H1 (cell line): Measurements from ENCODE around the gene STIM2.

Source experiments
- CHD1 ChIP-seq: IDR thresholded peaks from 2 replicates; pipeline ENCODE4 v1.6.1; 2012; ENCODE audit warnings: low read depth, low read length, improper control_type of control experiment
- EP300 ChIP-seq, 2 experiments: IDR thresholded peaks; 1 replicate in 1 of 2; 2 replicates in 1 of 2; pipeline ENCODE4 v1.6.1; 2011 to 2012; ENCODE audit warnings: low read depth in 2 of 2, low read length in 2 of 2, mild to moderate bottlenecking in 2 of 2, borderline replicate concordance in 1 of 2, inconsistent platforms in 1 of 2, moderate library complexity in 1 of 2
- POLR2A ChIP-seq, 2 experiments: IDR thresholded peaks; 1 replicate in 1 of 2; 2 replicates in 1 of 2; pipeline ENCODE4 v1.6.1; 2011; ENCODE audit warnings: low read depth in 2 of 2, low read length in 2 of 2, mild to moderate bottlenecking in 2 of 2; ENCODE audit errors: control extremely low read depth in 1 of 2
- POLR2AphosphoS5 ChIP-seq: IDR thresholded peaks from 2 replicates; pipeline ENCODE4 v1.6.1; 2011; ENCODE audit warnings: low read depth, low read length
- RAD21 ChIP-seq, 2 experiments: IDR thresholded peaks in 1 of 2; conservative IDR thresholded peaks in 1 of 2; 2 replicates each; pipeline ENCODE4 v1.6.1; 2011; ENCODE audit warnings: low read depth in 2 of 2, low read length in 2 of 2, improper control_type of control experiment in 1 of 2, inconsistent platforms in 1 of 2, mild to moderate bottlenecking in 1 of 2, moderate library complexity in 1 of 2
- RFX5 ChIP-seq: IDR thresholded peaks from 2 replicates; pipeline ENCODE4 v1.6.1; 2011; ENCODE audit warnings: low read depth, low read length, improper control_type of control experiment, borderline replicate concordance
- SIN3A ChIP-seq, 2 experiments: IDR thresholded peaks in 1 of 2; conservative IDR thresholded peaks in 1 of 2; 2 replicates each; pipeline ENCODE4 v1.6.1; 2011 to 2012; ENCODE audit warnings: low read length in 2 of 2, improper control_type of control experiment in 1 of 2, low read depth in 1 of 2, mild to moderate bottlenecking in 1 of 2
- SIRT6 ChIP-seq: IDR thresholded peaks from one replicate; pipeline ENCODE4 v1.7.1; 2012; ENCODE audit warnings: low read length, inconsistent platforms
- SP1 ChIP-seq: IDR thresholded peaks from 2 replicates; pipeline ENCODE4 v1.6.1; 2011; ENCODE audit warnings: low read depth, low read length
- TF ChIP-seq, protein P1 (sequence below), 3 experiments: IDR thresholded peaks; 1 replicate in 2 of 3; 2 replicates in 1 of 3; pipeline versions ENCODE4 v1.5.1 to v1.6.1; 2011; ENCODE audit warnings: low read length in 3 of 3, mild to moderate bottlenecking in 3 of 3, inconsistent platforms in 2 of 3, low read depth in 1 of 3, moderate library complexity in 1 of 3; ENCODE audit not compliant: insufficient read depth in 1 of 3; ENCODE audit errors: control extremely low read depth in 1 of 3

DNA sequence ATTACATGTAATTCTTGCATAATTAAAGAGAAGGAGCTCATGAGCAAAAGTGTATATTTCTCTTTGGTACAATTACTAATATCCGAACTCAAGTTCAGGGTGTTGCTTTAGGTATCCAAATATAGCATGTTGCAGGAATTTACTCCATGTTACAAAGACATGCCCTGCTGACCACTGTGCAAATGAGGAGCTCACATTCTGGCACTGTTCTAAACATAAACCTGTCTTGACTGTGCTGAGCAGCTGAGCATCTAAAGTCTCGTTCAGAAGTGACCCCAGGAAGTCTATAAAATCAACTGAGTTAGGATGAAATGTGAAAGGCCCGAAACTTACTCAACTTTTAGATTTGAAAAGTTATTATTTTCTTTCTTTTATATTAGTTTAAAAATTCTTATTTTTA, 124.3 kb downstream of the STIM2 start:
- TF ChIP-seq POLR2A (IDR thresholded peaks at IDR 0.05; ENCODE audit: control extremely low read depth in 1 of 2, low read depth in 2 of 2, low read length in 2 of 2) (no peak), SP1 (no peak), EP300 (IDR thresholded peaks at IDR 0.05; ENCODE audit: borderline replicate concordance in 1 of 2, low read depth in 2 of 2, low read length in 2 of 2) (no peak), POLR2AphosphoS5 (no peak), RFX5 (no peak), RAD21 (IDR thresholded peaks at IDR 0.05 in 1 of 2, conservative IDR thresholded peaks at IDR 0.05 in 1 of 2; ENCODE audit: low read depth in 2 of 2, low read length in 2 of 2) (no peak), SIRT6 (no peak), CHD1 (no peak), SIN3A (conservative IDR thresholded peaks at IDR 0.05 in 1 of 2, IDR thresholded peaks at IDR 0.05 in 1 of 2; ENCODE audit: low read depth in 1 of 2, low read length in 2 of 2) (no peak)
- TF ChIP-seq, protein P1, sequence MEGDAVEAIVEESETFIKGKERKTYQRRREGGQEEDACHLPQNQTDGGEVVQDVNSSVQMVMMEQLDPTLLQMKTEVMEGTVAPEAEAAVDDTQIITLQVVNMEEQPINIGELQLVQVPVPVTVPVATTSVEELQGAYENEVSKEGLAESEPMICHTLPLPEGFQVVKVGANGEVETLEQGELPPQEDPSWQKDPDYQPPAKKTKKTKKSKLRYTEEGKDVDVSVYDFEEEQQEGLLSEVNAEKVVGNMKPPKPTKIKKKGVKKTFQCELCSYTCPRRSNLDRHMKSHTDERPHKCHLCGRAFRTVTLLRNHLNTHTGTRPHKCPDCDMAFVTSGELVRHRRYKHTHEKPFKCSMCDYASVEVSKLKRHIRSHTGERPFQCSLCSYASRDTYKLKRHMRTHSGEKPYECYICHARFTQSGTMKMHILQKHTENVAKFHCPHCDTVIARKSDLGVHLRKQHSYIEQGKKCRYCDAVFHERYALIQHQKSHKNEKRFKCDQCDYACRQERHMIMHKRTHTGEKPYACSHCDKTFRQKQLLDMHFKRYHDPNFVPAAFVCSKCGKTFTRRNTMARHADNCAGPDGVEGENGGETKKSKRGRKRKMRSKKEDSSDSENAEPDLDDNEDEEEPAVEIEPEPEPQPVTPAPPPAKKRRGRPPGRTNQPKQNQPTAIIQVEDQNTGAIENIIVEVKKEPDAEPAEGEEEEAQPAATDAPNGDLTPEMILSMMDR (IDR thresholded peaks at IDR 0.05; ENCODE audit: control extremely low read depth in 1 of 3, insufficient read depth in 1 of 3, low read depth in 1 of 3, low read length in 3 of 3) = no peak
